DLD1 (cell line): Measurements from ENCODE around the gene MT1F.

Experiments
- in situ Hi-C: cut with HindIII; loops from 2 replicates; pipeline ENCODE4 v1.10.0; 2017; ENCODE audit warnings: low sequenced_read_pairs

Gene MT1F

GRCh38 chr16:56643080-56643778, 14.5 kb upstream of the MT1F start:
- in situ Hi-C loops: no loop called here

- in situ Hi-C loops: no loop called here
These were observed 13.9 kb upstream of the MT1F start for GRCh38 chr16:56643833-56644232.

GRCh38 chr16:56645311-56645710, 12.4 kb upstream of the MT1F start:
- in situ Hi-C loops: no loop called here

- in situ Hi-C loops: no loop called here
These were observed 11.9 kb upstream of the MT1F start for GRCh38 chr16:56645838-56646237.

GRCh38 chr16:56647641-56648431, 9.9 kb upstream of the MT1F start:
- in situ Hi-C loops: no loop called here

GRCh38 chr16:56649271-56649670, 8.5 kb upstream of the MT1F start:
- in situ Hi-C loops: no loop called here

GRCh38 chr16:56649820-56650219, 7.9 kb upstream of the MT1F start:
- in situ Hi-C loops: no loop called here

GRCh38 chr16:56651586-56651985, 6.2 kb upstream of the MT1F start, which contains the start of gene MT1B:
Gene MT1B, plus strand, starts transcription at chr16:56651886. Its CDS starts 68 bp downstream, at chr16:56651954.
- in situ Hi-C loops: no loop called here

- in situ Hi-C loops: no loop called here
These were observed 5.2 kb upstream of the MT1F start for GRCh38 chr16:56652600-56652999.

GRCh38 chr16:56653218-56653617, 4.5 kb upstream of the MT1F start:
- in situ Hi-C loops: no loop called here

- in situ Hi-C loops: no loop called here
These were observed 642 bp downstream of the MT1F start for GRCh38 chr16:56658327-56658875.

GRCh38 chr16:56662357-56663354, 4.9 kb downstream of the MT1F start:
- in situ Hi-C loops: no loop called here

- in situ Hi-C loops: no loop called here
These were observed 6.7 kb downstream of the MT1F start for GRCh38 chr16:56664506-56664905.

GRCh38 chr16:56665286-56666261, 7.8 kb downstream of the MT1F start:
- in situ Hi-C loops: loop anchor here (5.0 kb wide), 1 partner anchor 53 kb away; no protein-coding TSS in a partner anchor

GRCh38 chr16:56667581-56668571, 10.1 kb downstream of the MT1F start, which contains the start of gene MT1G:
Gene MT1G, minus strand, starts transcription at chr16:56668065. Its CDS starts 72 bp downstream, at chr16:56667993.
- in situ Hi-C loops: loop anchor here (5.0 kb wide), 1 partner anchor 56 kb away; no protein-coding TSS in a partner anchor

GRCh38 chr16:56669005-56669839, 11.5 kb downstream of the MT1F start, which contains the start of gene MT1H:
Gene MT1H, plus strand, starts transcription at chr16:56669814. Its CDS starts 71 bp downstream, at chr16:56669885.
- in situ Hi-C loops: loop anchor here (5.0 kb wide), 1 partner anchor 57 kb away; no protein-coding TSS in a partner anchor
